ENCODE measurements around the gene IBSP. TPM values are rescaled to one million over a fixed set of nuclear protein-coding genes. Genes with fewer than 3 reads are reported as not detected.
A peak's percentile ranks its signal among the peaks of the same experiment; 100 is the strongest.

IBSP gene
- total RNA-seq, 1 experiment from 2014 or later = not detected

DNA sequence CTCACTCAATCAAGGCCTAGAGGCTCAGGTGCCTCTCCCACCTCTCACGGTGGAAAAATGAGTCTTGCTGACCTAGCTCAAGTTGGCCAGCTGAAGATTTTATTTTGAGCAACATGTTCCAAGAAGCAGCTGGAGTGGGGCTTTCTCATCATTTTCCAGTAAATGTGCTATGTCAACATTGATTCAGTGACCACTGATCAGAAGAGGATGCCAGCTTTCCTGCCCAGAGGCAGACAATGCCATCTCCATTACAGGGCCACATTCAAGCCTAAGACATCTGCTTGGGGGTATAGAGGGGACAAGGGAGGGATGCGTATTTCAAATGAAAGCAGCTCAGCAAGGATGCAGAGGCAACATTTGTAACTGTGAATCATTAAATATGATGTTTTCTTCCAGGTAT lies 36.4 kb downstream of the IBSP start:
- no peak overlapping the region for H3K4me3 ChIP-seq (ENCODE audit: low read depth, low read length)
- Mint-ChIP-seq H3K4me1 (ENCODE audit: low read depth, unreplicated experiment) (no peaks in the 10 kb centered on the region), H3K27me3 (ENCODE audit: insufficient read depth, unreplicated experiment) (peaks cover 17% of the 10 kb centered on the region), H3K4me3 (ENCODE audit: unreplicated experiment) (no peak overlapping the region), H3K27ac (ENCODE audit: unreplicated experiment) (no peak overlapping the region), H3K36me3 (ENCODE audit: insufficient read depth, unreplicated experiment) (no peaks in the 10 kb centered on the region), H3K9me3 (ENCODE audit: unreplicated experiment) (no peaks in the 10 kb centered on the region)
- H3K27me3 ChIP-seq (replicated peaks; ENCODE audit: control insufficient read depth, insufficient read depth, low read length) = no peaks in the 10 kb centered on the region
- no peaks in the 10 kb centered on the region for H3K9me3 ChIP-seq
- TF ChIP-seq, protein P1, sequence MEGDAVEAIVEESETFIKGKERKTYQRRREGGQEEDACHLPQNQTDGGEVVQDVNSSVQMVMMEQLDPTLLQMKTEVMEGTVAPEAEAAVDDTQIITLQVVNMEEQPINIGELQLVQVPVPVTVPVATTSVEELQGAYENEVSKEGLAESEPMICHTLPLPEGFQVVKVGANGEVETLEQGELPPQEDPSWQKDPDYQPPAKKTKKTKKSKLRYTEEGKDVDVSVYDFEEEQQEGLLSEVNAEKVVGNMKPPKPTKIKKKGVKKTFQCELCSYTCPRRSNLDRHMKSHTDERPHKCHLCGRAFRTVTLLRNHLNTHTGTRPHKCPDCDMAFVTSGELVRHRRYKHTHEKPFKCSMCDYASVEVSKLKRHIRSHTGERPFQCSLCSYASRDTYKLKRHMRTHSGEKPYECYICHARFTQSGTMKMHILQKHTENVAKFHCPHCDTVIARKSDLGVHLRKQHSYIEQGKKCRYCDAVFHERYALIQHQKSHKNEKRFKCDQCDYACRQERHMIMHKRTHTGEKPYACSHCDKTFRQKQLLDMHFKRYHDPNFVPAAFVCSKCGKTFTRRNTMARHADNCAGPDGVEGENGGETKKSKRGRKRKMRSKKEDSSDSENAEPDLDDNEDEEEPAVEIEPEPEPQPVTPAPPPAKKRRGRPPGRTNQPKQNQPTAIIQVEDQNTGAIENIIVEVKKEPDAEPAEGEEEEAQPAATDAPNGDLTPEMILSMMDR (IDR thresholded peaks at IDR 0.05; ENCODE audit: insufficient read depth in 1 of 2, low read depth in 1 of 2, low read length in 1 of 2, severe bottlenecking in 1 of 2, unreplicated experiment in 1 of 2) = no peak
- DNase-seq = no peak
- CTCF ChIA-PET = no interaction called here
- intact Hi-C loops (cut with micrococcal nuclease; ENCODE audit: unreplicated experiment) = no loop called here
- H3K4me1 ChIP-seq = no peaks in the 10 kb centered on the region
- BruUV-seq (replicated peaks) = no TSS peak
- POLR2A ChIA-PET = no interaction called here
- no peaks in the 10 kb centered on the region for H3K36me3 ChIP-seq (ENCODE audit: control insufficient read depth, insufficient read depth, low read length)

DNA sequence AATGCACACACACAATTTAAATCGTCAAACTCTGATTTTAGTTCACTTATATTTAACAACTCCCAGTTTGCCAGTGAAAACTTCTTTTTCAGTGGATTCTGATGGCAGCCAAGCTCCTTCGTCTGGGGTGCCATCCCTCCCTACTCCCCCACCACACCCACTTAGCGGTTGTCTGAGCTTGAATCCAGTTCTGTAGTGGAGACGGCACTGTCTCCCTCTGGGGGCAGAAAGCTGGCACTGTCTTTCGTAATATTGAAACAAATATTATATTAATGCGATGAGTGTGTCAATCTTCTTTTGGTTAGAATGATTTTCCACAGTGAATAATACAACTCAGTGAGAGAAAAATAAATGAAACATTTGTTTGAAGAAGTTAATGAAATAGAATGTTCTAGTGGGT lies 38.9 kb downstream of the IBSP start:
- TF ChIP-seq, protein P1 (IDR thresholded peaks at IDR 0.05; ENCODE audit: insufficient read depth in 1 of 2, low read depth in 1 of 2, low read length in 1 of 2, severe bottlenecking in 1 of 2, unreplicated experiment in 1 of 2) = peak; percentile 24 to 40
- POLR2A ChIA-PET = no interaction called here
- no TSS peak for BruUV-seq (replicated peaks)
- no peak for DNase-seq
- intact Hi-C loops (cut with micrococcal nuclease; ENCODE audit: unreplicated experiment) = no loop called here
- Histone ChIP-seq H3K4me3 (ENCODE audit: low read depth, low read length) (no peak overlapping the region), H3K4me1 (no peaks in the 10 kb centered on the region), H3K36me3 (ENCODE audit: control insufficient read depth, insufficient read depth, low read length) (no peaks in the 10 kb centered on the region), H3K9me3 (no peaks in the 10 kb centered on the region), H3K27me3 (replicated peaks; ENCODE audit: control insufficient read depth, insufficient read depth, low read length) (no peaks in the 10 kb centered on the region)
- no peaks in the 10 kb centered on the region for H3K9me3 Mint-ChIP-seq (ENCODE audit: unreplicated experiment)
- no peaks in the 10 kb centered on the region for H3K36me3 Mint-ChIP-seq (ENCODE audit: insufficient read depth, unreplicated experiment)
- no peaks in the 10 kb centered on the region for H3K4me1 Mint-ChIP-seq (ENCODE audit: low read depth, unreplicated experiment)
- H3K4me3 Mint-ChIP-seq (ENCODE audit: unreplicated experiment) = no peak overlapping the region
- H3K27ac Mint-ChIP-seq (ENCODE audit: unreplicated experiment) = no peak overlapping the region
- H3K27me3 Mint-ChIP-seq (ENCODE audit: insufficient read depth, unreplicated experiment) = peaks cover 15% of the 10 kb centered on the region
- CTCF ChIA-PET = interaction anchor here (0.6 to 1.9 kb wide), 7 partner anchors 13 to 879 kb away, joined by 3 to 7 read pairs (median 5); no protein-coding TSS in a partner anchor

DNA sequence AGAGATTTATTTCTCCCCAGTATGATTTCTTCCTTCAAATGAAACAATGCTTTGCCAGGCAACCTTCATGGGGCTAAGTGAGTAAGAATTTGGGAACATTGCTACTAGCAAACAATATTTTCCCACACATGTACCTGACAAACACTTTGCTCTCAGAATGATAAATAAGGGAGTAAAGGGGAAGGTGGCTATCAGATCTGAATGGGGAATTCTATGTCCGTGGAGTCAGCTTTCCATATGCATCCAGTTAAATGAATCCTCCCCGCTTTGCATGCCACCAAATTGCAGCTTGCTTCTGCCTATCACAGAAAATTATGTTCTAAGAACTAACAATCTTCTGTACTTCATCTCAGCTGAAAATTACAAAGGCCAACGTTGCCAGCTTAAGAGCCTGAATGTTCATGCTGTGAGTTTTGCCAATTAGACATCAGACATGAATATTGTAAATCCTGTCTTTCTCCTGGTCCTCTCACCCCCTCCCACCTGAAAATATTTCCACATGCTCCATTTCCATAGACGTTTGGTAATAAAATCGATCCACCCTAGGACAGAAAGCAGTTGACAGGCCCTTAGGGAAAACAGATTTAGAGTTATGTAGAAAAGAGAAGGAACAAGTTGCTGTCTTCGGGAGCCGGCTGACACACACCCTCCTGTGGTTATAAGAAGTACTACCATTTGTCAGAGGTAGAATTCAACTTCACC lies 39.7 kb downstream of the IBSP start:
- intact Hi-C loops (cut with micrococcal nuclease; ENCODE audit: unreplicated experiment) = loop anchor here (1.0 kb wide), 2 partner anchors 160 to 295 kb away; no protein-coding TSS in a partner anchor
- H3K36me3 ChIP-seq (ENCODE audit: control insufficient read depth, insufficient read depth, low read length) = no peaks in the 10 kb centered on the region
- no peaks in the 10 kb centered on the region for H3K4me1 Mint-ChIP-seq (ENCODE audit: low read depth, unreplicated experiment)
- H3K27ac Mint-ChIP-seq (ENCODE audit: unreplicated experiment) = no peak overlapping the region
- ChIA-PET CTCF (interaction anchor here (0.7 to 1.9 kb wide), 5 partner anchors 10 to 295 kb away, joined by 4 to 6 read pairs (median 5); no protein-coding TSS in a partner anchor), POLR2A (no interaction called here)
- no TSS peak for BruUV-seq (replicated peaks)
- peak in 1 of 2 experiments; percentile 34 for DNase-seq
- peaks cover 17% of the 10 kb centered on the region for H3K27me3 Mint-ChIP-seq (ENCODE audit: insufficient read depth, unreplicated experiment)
- TF ChIP-seq, protein P1 (IDR thresholded peaks at IDR 0.05; ENCODE audit: insufficient read depth in 1 of 2, low read depth in 1 of 2, low read length in 1 of 2, severe bottlenecking in 1 of 2, unreplicated experiment in 1 of 2) = peak; percentile 38 to 60
- no peaks in the 10 kb centered on the region for H3K9me3 ChIP-seq
- no peaks in the 10 kb centered on the region for H3K36me3 Mint-ChIP-seq (ENCODE audit: insufficient read depth, unreplicated experiment)
- H3K4me1 ChIP-seq = no peaks in the 10 kb centered on the region
- no peaks in the 10 kb centered on the region for H3K9me3 Mint-ChIP-seq (ENCODE audit: unreplicated experiment)
- H3K4me3 ChIP-seq (ENCODE audit: low read depth, low read length) = no peak overlapping the region
- H3K4me3 Mint-ChIP-seq (ENCODE audit: unreplicated experiment) = no peak overlapping the region
- H3K27me3 ChIP-seq (replicated peaks; ENCODE audit: control insufficient read depth, insufficient read depth, low read length) = no peaks in the 10 kb centered on the region

Data from Caco-2 (cell line).